Measurements from ENCODE around the gene GPHN. TPM values are rescaled to one million over a fixed set of nuclear protein-coding genes. Genes with fewer than 3 reads are reported as not detected.
A peak's percentile ranks its signal among the peaks of the same experiment; 100 is the strongest.
"Not testable (repeated sequence)": the region's sequence is repeated elsewhere in the genome, so short reads cannot be mapped to it uniquely, and the experiment has no call there.

GPHN gene
- total and polyA plus RNA-seq, 5 experiments from 2014 or later, result 2.9 to 12.1 (median 4.2) TPM

GRCh38 chr14:66507181-66507721 is 696 bp upstream of the GPHN start:
- ATAC-seq (peak in 1 of 2 donors; percentile 7), DNase-seq (peak in 1 of 10 donors; percentile 1)
- POLR2A ChIA-PET, result interaction anchor here (0.6 to 1.2 kb wide), 4 partner anchors 12 to 801 kb away, joined by 3 to 4 read pairs (median 3); partner anchors contain the start of gene PALS1
- Mint-ChIP-seq H3K27me3 (peaks cover 0 to 2% (median 0%) of the 10 kb centered on the region in 5 donors), H3K4me3 (peak overlapping the region; percentile 95 to 99 (median 98)), H3K27ac (peak overlapping the region; percentile 34 to 97 (median 90)), H3K9me3 (no peaks in the 10 kb centered on the region), H3K36me3 (peaks cover 0 to 2% (median 0%) of the 10 kb centered on the region in 3 donors), H3K4me1 (peaks cover 12 to 38% (median 29%) of the 10 kb centered on the region in 4 donors)

GRCh38 chr14:66508547-66508845 is 549 bp downstream of the GPHN start:
- peak in 1 of 2 donors; percentile 3 for ATAC-seq
- Mint-ChIP-seq H3K27me3 (peaks cover 0 to 4% (median 0%) of the 10 kb centered on the region in 5 donors), H3K36me3 (no peaks in the 10 kb centered on the region), H3K9me3 (no peaks in the 10 kb centered on the region), H3K27ac (peak overlapping the region in 9 of 10 donors; percentile 78 to 97 (median 91)), H3K4me3 (peak overlapping the region; percentile 95 to 99 (median 98)), H3K4me1 (peaks cover 11 to 43% (median 30%) of the 10 kb centered on the region in 4 donors)
- peak in 1 of 10 donors; percentile 63 for DNase-seq
- POLR2A ChIA-PET, result interaction anchor here (0.6 to 1.2 kb wide), 3 partner anchors 10 to 733 kb away, joined by 3 to 4 read pairs (median 3); partner anchors contain the start of gene PALS1

GRCh38 chr14:66508846-66509621 is 1.1 kb downstream of the GPHN start:
- no peaks in the 10 kb centered on the region for H3K36me3 Mint-ChIP-seq
- H3K27ac Mint-ChIP-seq, result peak overlapping the region in 8 of 10 donors; percentile 11 to 87 (median 58)
- peak overlapping the region; percentile 85 to 98 (median 91) for H3K4me3 Mint-ChIP-seq
- POLR2A ChIA-PET, result interaction anchor here (0.6 kb wide), 1 partner anchor 63 kb away, joined by 3 read pairs; no protein-coding TSS in a partner anchor
- peak; percentile 9 for ATAC-seq
- peaks cover 11 to 44% (median 30%) of the 10 kb centered on the region in 4 donors for H3K4me1 Mint-ChIP-seq
- H3K27me3 Mint-ChIP-seq, result peaks cover 0 to 4% (median 0%) of the 10 kb centered on the region in 5 donors
- no peaks in the 10 kb centered on the region for H3K9me3 Mint-ChIP-seq
- DNase-seq, result peak; percentile 1 to 70 (median 32)

- Mint-ChIP-seq H3K9me3 (no peaks in the 10 kb centered on the region), H3K36me3 (no peaks in the 10 kb centered on the region), H3K4me1 (peaks cover 11 to 46% (median 30%) of the 10 kb centered on the region in 4 donors), H3K27ac (peak overlapping the region in 1 of 10 donors; percentile 11), H3K4me3 (peak overlapping the region; percentile 85 to 98 (median 91)), H3K27me3 (peaks cover 0 to 8% (median 0%) of the 10 kb centered on the region in 5 donors)
- POLR2A ChIA-PET, result no interaction called here
- ATAC-seq (no peak), DNase-seq (peak in 2 of 10 donors; percentile 5 to 13)
Measured at GRCh38 chr14:66509874-66510273, 1.9 kb downstream of the GPHN start.

GRCh38 chr14:66511849-66512248 is 3.9 kb downstream of the GPHN start:
- Mint-ChIP-seq H3K9me3 (no peaks in the 10 kb centered on the region), H3K4me3 (no peak overlapping the region), H3K36me3 (no peaks in the 10 kb centered on the region), H3K27ac (no peak overlapping the region), H3K27me3 (peaks cover 0 to 9% (median 0%) of the 10 kb centered on the region in 5 donors), H3K4me1 (peaks cover 11 to 41% (median 25%) of the 10 kb centered on the region in 4 donors)
- DNase-seq (no peak), ATAC-seq (no peak)
- POLR2A ChIA-PET, result no interaction called here

GRCh38 chr14:66514213-66514612 is 6.3 kb downstream of the GPHN start:
- H3K27me3 Mint-ChIP-seq, result peaks cover 0 to 9% (median 0%) of the 10 kb centered on the region in 5 donors
- ATAC-seq (no peak), DNase-seq (no peak)
- POLR2A ChIA-PET, result interaction anchor here (0.6 kb wide), 1 partner anchor 458 kb away, joined by 5 read pairs; no protein-coding TSS in a partner anchor
- peaks cover 9 to 33% (median 19%) of the 10 kb centered on the region in 4 donors for H3K4me1 Mint-ChIP-seq
- H3K4me3 Mint-ChIP-seq, result no peak overlapping the region
- peaks cover 0 to 5% (median 0%) of the 10 kb centered on the region in 9 donors for H3K9me3 Mint-ChIP-seq
- no peak overlapping the region for H3K27ac Mint-ChIP-seq
- H3K36me3 Mint-ChIP-seq, result peaks cover 0 to 4% (median 0%) of the 10 kb centered on the region in 3 donors

- Mint-ChIP-seq H3K27ac (no peak overlapping the region), H3K9me3 (peaks cover 0 to 28% (median 8%) of the 10 kb centered on the region in 9 donors), H3K4me3 (no peak overlapping the region), H3K36me3 (peaks cover 0 to 12% (median 4%) of the 10 kb centered on the region in 3 donors), H3K27me3 (no peaks in the 10 kb centered on the region), H3K4me1 (peaks cover 0 to 34% (median 14%) of the 10 kb centered on the region in 4 donors)
- POLR2A ChIA-PET, result no interaction called here
- no peak for ATAC-seq
- DNase-seq, result no peak
Measured at GRCh38 chr14:66530526-66530925, 22.6 kb downstream of the GPHN start.

GRCh38 chr14:66539034-66539433 is 31.1 kb downstream of the GPHN start:
- H3K4me3 Mint-ChIP-seq, result peak overlapping the region in 1 of 10 donors; percentile 0
- H3K27ac Mint-ChIP-seq, result no peak overlapping the region
- peaks cover 0 to 2% (median 0%) of the 10 kb centered on the region in 3 donors for H3K36me3 Mint-ChIP-seq
- no peaks in the 10 kb centered on the region for H3K27me3 Mint-ChIP-seq
- peaks cover 8 to 25% (median 14%) of the 10 kb centered on the region in 4 donors for H3K4me1 Mint-ChIP-seq
- H3K9me3 Mint-ChIP-seq, result no peaks in the 10 kb centered on the region
- no peak for ATAC-seq
- POLR2A ChIA-PET, result no interaction called here
- no peak for DNase-seq

GRCh38 chr14:66540038-66540437 is 32.1 kb downstream of the GPHN start:
- Mint-ChIP-seq H3K4me3 (no peak overlapping the region), H3K9me3 (no peaks in the 10 kb centered on the region), H3K4me1 (peaks cover 8 to 25% (median 14%) of the 10 kb centered on the region in 4 donors), H3K36me3 (peaks cover 0 to 2% (median 0%) of the 10 kb centered on the region in 3 donors), H3K27me3 (no peaks in the 10 kb centered on the region), H3K27ac (no peak overlapping the region)
- DNase-seq (no peak), ATAC-seq (no peak)
- POLR2A ChIA-PET, result no interaction called here

GRCh38 chr14:66541627-66542026 is 33.7 kb downstream of the GPHN start:
- H3K27ac Mint-ChIP-seq, result no peak overlapping the region
- H3K9me3 Mint-ChIP-seq, result peaks cover 0 to under 1% (median 0%) of the 10 kb centered on the region in 9 donors
- POLR2A ChIA-PET, result no interaction called here
- ATAC-seq, result no peak
- peaks cover 0 to 2% (median 0%) of the 10 kb centered on the region in 3 donors for H3K36me3 Mint-ChIP-seq
- H3K27me3 Mint-ChIP-seq, result no peaks in the 10 kb centered on the region
- no peak overlapping the region for H3K4me3 Mint-ChIP-seq
- peaks cover 6 to 23% (median 12%) of the 10 kb centered on the region in 4 donors for H3K4me1 Mint-ChIP-seq
- no peak for DNase-seq

GRCh38 chr14:66543996-66544395 is 36.0 kb downstream of the GPHN start:
- POLR2A ChIA-PET, result no interaction called here
- DNase-seq, result no peak
- ATAC-seq, result no peak
- Mint-ChIP-seq H3K27me3 (no peaks in the 10 kb centered on the region), H3K36me3 (peaks cover 0 to 7% (median 0%) of the 10 kb centered on the region in 3 donors), H3K4me1 (peaks cover 3 to 7% (median 5%) of the 10 kb centered on the region in 4 donors), H3K27ac (no peak overlapping the region), H3K4me3 (no peak overlapping the region), H3K9me3 (peaks cover 0 to 5% (median 0%) of the 10 kb centered on the region in 9 donors)

- H3K4me1 Mint-ChIP-seq, ATAC-seq, H3K27me3 Mint-ChIP-seq, POLR2A ChIA-PET, H3K4me3 Mint-ChIP-seq, H3K27ac Mint-ChIP-seq, DNase-seq, H3K36me3 Mint-ChIP-seq, H3K9me3 Mint-ChIP-seq: not testable (repeated sequence)
Measured at GRCh38 chr14:66545191-66545590, 37.2 kb downstream of the GPHN start.

- H3K4me1 Mint-ChIP-seq, H3K27ac Mint-ChIP-seq, H3K4me3 Mint-ChIP-seq, DNase-seq, H3K36me3 Mint-ChIP-seq, ATAC-seq, H3K9me3 Mint-ChIP-seq, H3K27me3 Mint-ChIP-seq, POLR2A ChIA-PET: not testable (repeated sequence)
Measured at GRCh38 chr14:66545751-66546150, 37.8 kb downstream of the GPHN start.

Data from naive thymus-derived CD8-positive, alpha-beta T cell (primary cell).